Measurements from ENCODE around the gene SRPRB.

Gene SRPRB

GRCh38 chr3:133860519-133860918 is 54.9 kb downstream of the SRPRB start:
- DNase-seq (ENCODE audit: low spot score), result no peak
- ChIA-PET CTCF (no interaction called here), POLR2A (ENCODE audit: low non-redundant PET) (no interaction called here)
- TF ChIP-seq, protein P1, sequence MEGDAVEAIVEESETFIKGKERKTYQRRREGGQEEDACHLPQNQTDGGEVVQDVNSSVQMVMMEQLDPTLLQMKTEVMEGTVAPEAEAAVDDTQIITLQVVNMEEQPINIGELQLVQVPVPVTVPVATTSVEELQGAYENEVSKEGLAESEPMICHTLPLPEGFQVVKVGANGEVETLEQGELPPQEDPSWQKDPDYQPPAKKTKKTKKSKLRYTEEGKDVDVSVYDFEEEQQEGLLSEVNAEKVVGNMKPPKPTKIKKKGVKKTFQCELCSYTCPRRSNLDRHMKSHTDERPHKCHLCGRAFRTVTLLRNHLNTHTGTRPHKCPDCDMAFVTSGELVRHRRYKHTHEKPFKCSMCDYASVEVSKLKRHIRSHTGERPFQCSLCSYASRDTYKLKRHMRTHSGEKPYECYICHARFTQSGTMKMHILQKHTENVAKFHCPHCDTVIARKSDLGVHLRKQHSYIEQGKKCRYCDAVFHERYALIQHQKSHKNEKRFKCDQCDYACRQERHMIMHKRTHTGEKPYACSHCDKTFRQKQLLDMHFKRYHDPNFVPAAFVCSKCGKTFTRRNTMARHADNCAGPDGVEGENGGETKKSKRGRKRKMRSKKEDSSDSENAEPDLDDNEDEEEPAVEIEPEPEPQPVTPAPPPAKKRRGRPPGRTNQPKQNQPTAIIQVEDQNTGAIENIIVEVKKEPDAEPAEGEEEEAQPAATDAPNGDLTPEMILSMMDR (conservative IDR thresholded peaks at IDR 0.05; ENCODE audit: low read depth), result no peak
- H3K27ac ChIP-seq, result no peak overlapping the region

DNA sequence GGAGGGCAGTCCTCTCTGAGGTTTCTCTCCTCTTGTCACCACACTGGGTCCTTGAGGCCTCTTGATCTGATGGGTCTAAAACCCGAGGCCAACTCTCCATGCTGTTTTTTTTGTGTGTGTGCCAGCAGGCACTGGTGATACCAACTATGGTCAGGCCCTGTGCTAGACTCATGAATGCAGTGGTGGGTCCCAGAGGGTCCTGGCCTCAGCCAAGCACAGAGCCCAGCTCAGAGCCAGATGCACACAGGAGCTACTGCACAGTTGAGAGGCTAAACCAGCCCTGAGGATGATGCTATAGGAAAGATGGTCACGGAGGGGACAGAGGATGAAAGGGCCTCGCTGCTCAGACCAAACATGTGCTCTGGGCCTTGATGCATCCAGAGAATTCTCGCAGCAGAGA is 56.5 kb downstream of the SRPRB start:
- ChIA-PET POLR2A (ENCODE audit: low non-redundant PET) (no interaction called here), CTCF (no interaction called here)
- TF ChIP-seq, protein P1 (conservative IDR thresholded peaks at IDR 0.05; ENCODE audit: low read depth), result no peak
- no peak for DNase-seq (ENCODE audit: low spot score)
- H3K27ac ChIP-seq, result no peak overlapping the region

DNA sequence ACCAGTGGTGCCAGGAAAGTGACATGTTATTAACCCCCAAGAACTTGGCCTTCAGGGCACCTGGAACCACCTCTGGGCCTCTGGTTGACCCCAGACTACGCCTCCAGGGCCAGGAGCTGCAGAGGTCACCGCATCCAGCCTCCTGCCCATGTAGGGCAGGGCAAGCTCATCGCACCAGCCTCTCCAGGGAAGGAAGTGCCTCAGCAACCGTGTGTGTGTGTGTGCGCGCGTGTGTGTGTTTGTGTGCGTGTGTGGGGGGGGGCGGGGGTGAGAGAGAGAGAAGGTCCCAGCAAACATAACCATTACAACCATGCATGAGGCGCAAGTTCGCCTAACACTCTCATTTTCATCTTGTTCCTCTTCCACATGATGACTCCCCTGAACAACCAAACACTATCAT is 58.3 kb downstream of the SRPRB start:
- CTCF ChIA-PET, result no interaction called here

DNA sequence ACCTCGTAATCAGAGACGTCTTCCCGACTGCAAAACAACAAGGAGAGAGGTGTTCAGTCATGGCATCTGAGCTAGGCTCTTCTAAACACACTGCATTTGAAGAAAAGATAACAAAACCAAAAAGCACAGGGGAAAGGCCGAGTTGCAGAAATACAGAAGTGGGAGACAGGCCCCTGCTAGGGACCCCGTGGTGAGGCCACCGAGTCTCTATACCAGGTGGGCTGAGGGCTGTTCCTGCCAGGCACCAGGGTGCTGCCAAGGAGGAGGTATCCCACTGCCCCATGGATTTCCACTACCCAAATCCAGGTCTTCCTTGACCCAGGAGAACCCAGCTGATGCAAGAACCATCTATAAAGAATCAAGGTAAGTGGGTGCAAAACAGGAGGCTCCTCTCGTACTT is 59.0 kb downstream of the SRPRB start:
- DNase-seq (ENCODE audit: low spot score), result no peak
- TF ChIP-seq, protein P1 (conservative IDR thresholded peaks at IDR 0.05; ENCODE audit: low read depth), result no peak
- no peak overlapping the region for H3K27ac ChIP-seq
- POLR2A ChIA-PET (ENCODE audit: low non-redundant PET), result no interaction called here
- CTCF ChIA-PET, result no interaction called here

More for the DNA sequence above, 58.3 kb downstream of the SRPRB start:
- H3K27ac ChIP-seq, result no peak overlapping the region
- POLR2A ChIA-PET (ENCODE audit: low non-redundant PET), result no interaction called here
- no peak for DNase-seq (ENCODE audit: low spot score)
- TF ChIP-seq, protein P1 (conservative IDR thresholded peaks at IDR 0.05; ENCODE audit: low read depth), result no peak

- no peak overlapping the region for H3K27ac ChIP-seq
- CTCF ChIA-PET, result no interaction called here
- DNase-seq (ENCODE audit: low spot score), result no peak
- POLR2A ChIA-PET (ENCODE audit: low non-redundant PET), result no interaction called here
- TF ChIP-seq, protein P1 (conservative IDR thresholded peaks at IDR 0.05; ENCODE audit: low read depth), result no peak
Measured at GRCh38 chr3:133865136-133865855, 59.7 kb downstream of the SRPRB start.

GRCh38 chr3:133866141-133866540 is 60.5 kb downstream of the SRPRB start:
- TF ChIP-seq, protein P1 (conservative IDR thresholded peaks at IDR 0.05; ENCODE audit: low read depth), result no peak
- DNase-seq (ENCODE audit: low spot score), result no peak
- POLR2A ChIA-PET (ENCODE audit: low non-redundant PET), result no interaction called here
- H3K27ac ChIP-seq, result no peak overlapping the region
- CTCF ChIA-PET, result no interaction called here
